ENCODE results near the gene KCTD2.
"Not testable (repeated sequence)": the region's sequence is repeated elsewhere in the genome, so short reads cannot be mapped to it uniquely, and the experiment has no call there.

The KCTD2 gene

GRCh38 chr17:75069783-75070182 lies 22.8 kb downstream of the KCTD2 start:
- Histone ChIP-seq H2AFZ (ENCODE audit: low read depth, low read length, severe bottlenecking) (no peak overlapping the region), H3K27ac (ENCODE audit: low read depth, low read length) (no peak overlapping the region), H3K9me3 (ENCODE audit: insufficient read depth, low read length) (no peaks in the 10 kb centered on the region), H3K79me2 (ENCODE audit: insufficient read depth, low read length) (no peaks in the 10 kb centered on the region), H3K4me3 (ENCODE audit: insufficient read depth, low read length, poor library complexity, severe bottlenecking) (no peak overlapping the region), H3K27me3 (ENCODE audit: low read length) (no peaks in the 10 kb centered on the region), H3K4me2 (ENCODE audit: low read depth, low read length, poor library complexity, severe bottlenecking) (no peak overlapping the region), H3F3A (ENCODE audit: insufficient read depth) (no peaks in the 10 kb centered on the region), H3K9me2 (replicated peaks; ENCODE audit: insufficient read depth, low read length) (no peaks in the 10 kb centered on the region), H4K20me1 (ENCODE audit: low read depth, low read length) (no peaks in the 10 kb centered on the region), H3K9ac (ENCODE audit: low read length) (no peak overlapping the region), H3K36me3 (ENCODE audit: low read length) (no peaks in the 10 kb centered on the region)
- no peak for TF ChIP-seq EZH2phosphoT487 (conservative IDR thresholded peaks at IDR 0.05; ENCODE audit: low read length)
- TF ChIP-seq, protein P1, sequence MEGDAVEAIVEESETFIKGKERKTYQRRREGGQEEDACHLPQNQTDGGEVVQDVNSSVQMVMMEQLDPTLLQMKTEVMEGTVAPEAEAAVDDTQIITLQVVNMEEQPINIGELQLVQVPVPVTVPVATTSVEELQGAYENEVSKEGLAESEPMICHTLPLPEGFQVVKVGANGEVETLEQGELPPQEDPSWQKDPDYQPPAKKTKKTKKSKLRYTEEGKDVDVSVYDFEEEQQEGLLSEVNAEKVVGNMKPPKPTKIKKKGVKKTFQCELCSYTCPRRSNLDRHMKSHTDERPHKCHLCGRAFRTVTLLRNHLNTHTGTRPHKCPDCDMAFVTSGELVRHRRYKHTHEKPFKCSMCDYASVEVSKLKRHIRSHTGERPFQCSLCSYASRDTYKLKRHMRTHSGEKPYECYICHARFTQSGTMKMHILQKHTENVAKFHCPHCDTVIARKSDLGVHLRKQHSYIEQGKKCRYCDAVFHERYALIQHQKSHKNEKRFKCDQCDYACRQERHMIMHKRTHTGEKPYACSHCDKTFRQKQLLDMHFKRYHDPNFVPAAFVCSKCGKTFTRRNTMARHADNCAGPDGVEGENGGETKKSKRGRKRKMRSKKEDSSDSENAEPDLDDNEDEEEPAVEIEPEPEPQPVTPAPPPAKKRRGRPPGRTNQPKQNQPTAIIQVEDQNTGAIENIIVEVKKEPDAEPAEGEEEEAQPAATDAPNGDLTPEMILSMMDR (IDR thresholded peaks at IDR 0.05; ENCODE audit: insufficient read depth, low read length, poor library complexity, severe bottlenecking), result no peak

GRCh38 chr17:75071478-75072271 lies 24.6 kb downstream of the KCTD2 start:
- not testable (repeated sequence) for H3K4me3 ChIP-seq (ENCODE audit: insufficient read depth, low read length, poor library complexity, severe bottlenecking); H3K9me3 ChIP-seq (ENCODE audit: insufficient read depth, low read length); H3F3A ChIP-seq (ENCODE audit: insufficient read depth); H3K9me2 ChIP-seq (replicated peaks; ENCODE audit: insufficient read depth, low read length); H3K9ac ChIP-seq (ENCODE audit: low read length); H3K27ac ChIP-seq (ENCODE audit: low read depth, low read length); H4K20me1 ChIP-seq (ENCODE audit: low read depth, low read length); H3K79me2 ChIP-seq (ENCODE audit: insufficient read depth, low read length); H2AFZ ChIP-seq (ENCODE audit: low read depth, low read length, severe bottlenecking); H3K27me3 ChIP-seq (ENCODE audit: low read length); H3K36me3 ChIP-seq (ENCODE audit: low read length); H3K4me2 ChIP-seq (ENCODE audit: low read depth, low read length, poor library complexity, severe bottlenecking)

DNA sequence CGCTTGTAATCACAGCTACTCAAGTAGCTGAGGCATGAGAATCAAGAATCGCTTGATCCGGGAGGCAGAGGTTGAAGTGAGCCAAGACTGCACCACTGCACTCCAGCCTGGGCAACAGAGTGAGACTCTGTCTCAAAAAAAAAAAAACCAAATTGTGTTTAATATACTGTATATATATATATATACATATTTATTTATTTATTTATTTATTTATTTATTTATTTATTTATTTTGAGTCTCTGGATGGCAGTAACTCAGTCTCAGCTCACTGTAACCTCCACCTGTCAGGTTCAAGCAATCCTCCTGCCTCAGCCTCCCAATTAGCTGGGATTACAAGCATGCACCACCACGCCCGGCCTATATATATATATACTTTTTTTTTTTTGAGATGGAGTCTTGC lies 25.9 kb downstream of the KCTD2 start:
- H3F3A ChIP-seq (ENCODE audit: insufficient read depth); H3K79me2 ChIP-seq (ENCODE audit: insufficient read depth, low read length); H3K9me2 ChIP-seq (replicated peaks; ENCODE audit: insufficient read depth, low read length); H3K36me3 ChIP-seq (ENCODE audit: low read length); H3K4me3 ChIP-seq (ENCODE audit: insufficient read depth, low read length, poor library complexity, severe bottlenecking); H3K9ac ChIP-seq (ENCODE audit: low read length); H3K9me3 ChIP-seq (ENCODE audit: insufficient read depth, low read length); H3K27me3 ChIP-seq (ENCODE audit: low read length); H4K20me1 ChIP-seq (ENCODE audit: low read depth, low read length); H3K27ac ChIP-seq (ENCODE audit: low read depth, low read length); H2AFZ ChIP-seq (ENCODE audit: low read depth, low read length, severe bottlenecking); H3K4me2 ChIP-seq (ENCODE audit: low read depth, low read length, poor library complexity, severe bottlenecking): not testable (repeated sequence)

DNA sequence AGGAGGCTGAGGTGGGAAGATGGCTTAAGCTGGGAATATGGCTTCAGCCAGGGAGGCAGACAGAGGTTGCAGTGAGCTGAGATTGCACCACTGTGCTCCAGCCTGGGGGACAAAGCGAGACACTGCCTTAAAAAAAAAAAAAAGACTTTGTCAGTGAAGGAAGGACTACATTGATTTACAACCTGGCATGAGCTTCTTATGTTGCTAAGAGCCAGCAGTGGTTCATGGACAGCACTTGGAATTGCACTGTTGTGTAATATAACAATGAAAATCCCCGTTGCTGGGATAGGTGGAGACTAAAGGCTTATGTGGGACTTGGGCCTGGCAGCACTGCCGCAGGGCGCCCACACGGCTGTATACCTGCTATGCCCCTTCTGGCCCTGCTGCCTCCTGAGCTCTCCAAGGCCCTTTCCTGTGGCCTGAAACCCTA lies 26.6 kb downstream of the KCTD2 start:
- no peak overlapping the region for H3K4me3 ChIP-seq (ENCODE audit: insufficient read depth, low read length, poor library complexity, severe bottlenecking)
- H3F3A ChIP-seq (ENCODE audit: insufficient read depth), result no peaks in the 10 kb centered on the region
- H3K4me2 ChIP-seq (ENCODE audit: low read depth, low read length, poor library complexity, severe bottlenecking), result no peak overlapping the region
- H4K20me1 ChIP-seq (ENCODE audit: low read depth, low read length), result no peaks in the 10 kb centered on the region
- no peaks in the 10 kb centered on the region for H3K9me2 ChIP-seq (replicated peaks; ENCODE audit: insufficient read depth, low read length)
- H2AFZ ChIP-seq (ENCODE audit: low read depth, low read length, severe bottlenecking), result no peak overlapping the region
- no peak overlapping the region for H3K27ac ChIP-seq (ENCODE audit: low read depth, low read length)
- H3K79me2 ChIP-seq (ENCODE audit: insufficient read depth, low read length), result no peaks in the 10 kb centered on the region
- H3K9me3 ChIP-seq (ENCODE audit: insufficient read depth, low read length), result no peaks in the 10 kb centered on the region
- H3K27me3 ChIP-seq (ENCODE audit: low read length), result no peaks in the 10 kb centered on the region
- no peaks in the 10 kb centered on the region for H3K36me3 ChIP-seq (ENCODE audit: low read length)
- TF ChIP-seq, protein P1 (IDR thresholded peaks at IDR 0.05; ENCODE audit: insufficient read depth, low read length, poor library complexity, severe bottlenecking), result no peak
- TF ChIP-seq EZH2phosphoT487 (conservative IDR thresholded peaks at IDR 0.05; ENCODE audit: low read length), result no peak
- H3K9ac ChIP-seq (ENCODE audit: low read length), result no peak overlapping the region
